Stimulated activated CD4-positive, alpha-beta T cell treated with anti-CD3 and anti-CD28 coated beads, Interleukin-4, amount 100 ng/mL, for 48 hours (primary cell): ENCODE results near the gene NTNG2.
"Not testable (repeated sequence)": the region's sequence is repeated elsewhere in the genome, so short reads cannot be mapped to it uniquely, and the experiment has no call there.

Source experiments
- DNase-seq, 2 donors: peaks; one replicate each; pipeline ENCODE4 v3.0.0-alpha.2; 2020; ENCODE audit warnings: low read depth in 2 of 2

NTNG2 gene, protein sequence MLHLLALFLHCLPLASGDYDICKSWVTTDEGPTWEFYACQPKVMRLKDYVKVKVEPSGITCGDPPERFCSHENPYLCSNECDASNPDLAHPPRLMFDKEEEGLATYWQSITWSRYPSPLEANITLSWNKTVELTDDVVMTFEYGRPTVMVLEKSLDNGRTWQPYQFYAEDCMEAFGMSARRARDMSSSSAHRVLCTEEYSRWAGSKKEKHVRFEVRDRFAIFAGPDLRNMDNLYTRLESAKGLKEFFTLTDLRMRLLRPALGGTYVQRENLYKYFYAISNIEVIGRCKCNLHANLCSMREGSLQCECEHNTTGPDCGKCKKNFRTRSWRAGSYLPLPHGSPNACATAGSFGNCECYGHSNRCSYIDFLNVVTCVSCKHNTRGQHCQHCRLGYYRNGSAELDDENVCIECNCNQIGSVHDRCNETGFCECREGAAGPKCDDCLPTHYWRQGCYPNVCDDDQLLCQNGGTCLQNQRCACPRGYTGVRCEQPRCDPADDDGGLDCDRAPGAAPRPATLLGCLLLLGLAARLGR

DNA sequence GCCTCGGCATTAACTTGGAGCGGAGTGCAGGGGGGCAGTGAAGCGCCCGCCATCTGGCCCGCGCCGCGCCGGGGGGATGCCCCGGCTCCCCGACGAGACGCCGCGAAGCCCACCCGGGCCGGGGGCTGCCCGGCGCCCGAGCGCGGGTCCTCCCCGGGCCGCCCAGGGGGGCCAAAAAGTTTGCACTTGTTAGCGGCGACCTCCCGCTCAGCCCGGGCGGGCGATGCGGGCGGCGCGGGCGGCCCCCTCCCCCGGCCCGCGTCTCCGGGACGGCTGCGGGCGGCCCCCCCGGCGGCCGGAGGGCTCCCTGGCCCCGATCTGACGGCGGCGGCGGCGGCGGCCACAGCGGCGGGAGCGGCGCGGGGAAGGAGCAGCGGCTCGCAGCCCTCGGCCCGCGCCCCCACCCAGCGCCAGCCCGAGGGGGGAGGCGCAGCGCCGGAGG is at the start of gene NTNG2:
Gene NTNG2 (plus strand): TSS at position 316 of the 442 bp plus-strand sequence. CDS start 4,774 bp downstream, outside the sequence.
- no peak for DNase-seq

DNA sequence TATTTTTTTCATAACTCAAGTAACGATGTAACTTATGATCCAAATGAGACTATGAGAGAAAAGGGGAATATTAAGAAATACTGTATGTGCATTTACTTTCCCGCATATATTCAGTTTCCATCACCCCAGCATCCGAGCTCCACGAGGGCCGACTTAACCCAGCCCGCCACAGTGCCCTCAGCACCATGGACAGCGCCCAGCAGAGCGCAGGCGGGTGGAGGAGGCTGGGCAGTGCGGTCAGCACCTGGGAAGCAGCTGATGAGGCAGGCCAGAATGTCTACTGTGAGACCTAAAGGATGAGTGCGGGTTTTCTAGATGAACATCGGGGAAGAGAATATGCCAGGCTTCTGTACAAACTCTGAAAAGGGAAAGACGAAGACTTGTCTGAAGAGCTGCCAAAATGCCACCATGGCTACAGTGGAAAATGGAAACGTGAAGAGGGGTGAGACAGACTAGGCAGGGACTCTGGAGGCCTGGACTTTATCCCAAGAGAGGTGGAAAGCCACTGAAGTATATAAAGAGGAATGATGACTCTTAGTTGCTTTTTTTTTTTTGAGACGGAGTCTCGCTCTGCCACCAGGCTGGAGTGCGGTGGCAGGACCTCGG is 47.7 kb upstream of the NTNG2 start:
- DNase-seq, result peak; percentile 28 to 39

- DNase-seq, result no peak
Measured at GRCh38 chr9:132116583-132116982, 45.3 kb upstream of the NTNG2 start.

GRCh38 chr9:132117694-132118093 is 44.2 kb upstream of the NTNG2 start:
- no peak for DNase-seq

DNA sequence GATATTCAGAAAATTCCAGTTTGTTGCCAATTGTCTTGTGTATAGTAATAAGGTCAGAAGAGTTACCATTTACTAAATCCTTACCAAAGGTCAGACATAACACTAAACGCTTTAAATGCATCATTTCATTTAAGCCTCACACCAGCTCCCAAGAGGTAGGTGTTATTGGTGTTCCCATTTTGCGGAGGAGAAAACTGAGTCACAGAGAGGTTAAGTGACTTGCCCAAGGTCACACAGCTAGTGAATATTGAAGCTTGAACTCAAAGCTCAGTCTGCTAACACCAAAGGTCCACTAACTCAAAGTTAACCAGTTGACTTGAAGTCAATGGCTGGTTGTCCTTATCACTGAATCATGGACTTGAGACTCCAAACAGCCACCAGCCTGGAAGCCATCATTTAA is 40.8 kb upstream of the NTNG2 start:
- DNase-seq, result no peak

DNA sequence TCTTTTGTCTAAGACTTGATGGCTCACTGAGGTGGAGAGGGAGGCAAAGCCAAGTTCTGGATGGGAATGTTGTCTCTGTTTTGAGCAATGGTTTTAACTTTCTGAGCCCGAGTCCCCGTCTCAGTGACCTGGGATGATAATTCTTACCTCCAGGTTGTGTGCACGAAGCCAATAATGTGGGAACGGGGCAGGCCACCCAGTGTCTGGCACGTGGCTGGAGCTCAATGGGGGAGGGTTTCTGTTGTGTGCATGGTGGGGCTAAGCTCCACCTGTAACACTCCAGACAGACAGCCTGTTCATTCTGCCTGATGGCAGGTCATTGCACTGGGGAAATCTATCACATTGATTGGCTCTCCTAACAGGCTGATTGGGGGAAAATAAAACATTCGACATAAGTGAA is 37.1 kb upstream of the NTNG2 start:
- DNase-seq, result no peak

DNA sequence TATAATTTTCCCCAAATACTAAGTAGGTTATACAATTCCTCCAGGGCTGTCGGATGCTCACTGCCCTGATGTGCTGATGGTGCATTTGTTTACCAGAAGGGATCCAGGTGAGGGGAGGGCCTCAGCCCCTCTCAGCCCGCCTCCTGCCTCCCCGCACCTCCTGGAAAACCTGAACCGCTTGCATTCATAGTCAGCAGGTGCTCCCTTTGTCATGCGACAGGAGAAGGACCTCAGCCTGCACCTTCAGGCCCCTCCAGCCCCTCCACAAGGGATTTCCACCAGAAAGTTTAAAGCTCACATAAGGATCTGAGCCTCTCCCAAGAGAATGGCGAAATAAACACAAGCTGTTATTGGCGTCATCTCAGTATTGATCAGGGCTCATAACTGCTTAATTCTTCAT is 36.5 kb upstream of the NTNG2 start:
- no peak for DNase-seq

DNA sequence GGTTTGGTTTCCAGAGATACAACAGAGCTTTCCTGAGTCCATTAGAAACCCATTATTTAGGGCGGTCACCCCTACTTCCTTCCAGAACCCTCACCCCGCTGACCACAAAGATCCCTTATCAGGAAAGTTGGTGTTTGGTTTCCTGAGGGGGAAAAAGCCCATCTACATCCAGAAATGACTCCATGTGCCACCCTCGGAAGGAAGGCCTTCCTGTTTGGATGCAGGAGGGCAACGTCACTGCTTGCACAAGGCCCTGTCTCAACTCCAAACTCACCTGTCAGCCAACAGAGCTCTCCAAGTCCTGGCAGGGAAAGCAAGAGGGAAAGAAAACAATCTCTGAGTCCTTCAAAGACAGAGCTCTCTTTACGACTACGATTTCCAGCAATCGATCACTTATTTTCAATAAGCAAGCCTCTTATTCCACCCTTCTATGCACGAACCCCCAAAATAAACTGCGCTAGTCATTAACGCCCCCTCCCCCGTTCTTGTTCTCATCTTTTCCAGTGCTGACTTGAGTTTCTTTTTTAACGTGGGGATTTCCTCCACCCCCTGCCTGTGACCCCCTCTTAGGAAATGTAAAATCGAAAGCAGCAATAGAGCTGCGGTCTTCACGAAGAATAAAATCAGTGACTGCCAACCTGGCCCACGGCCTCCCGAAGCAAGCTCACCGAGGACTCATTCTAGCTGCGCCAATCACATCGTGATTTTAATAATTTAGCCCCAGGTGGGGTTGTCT is 35.7 kb upstream of the NTNG2 start:
- DNase-seq, result peak in 1 of 2 donors; percentile 16

GRCh38 chr9:132126680-132127236 is 35.1 kb upstream of the NTNG2 start:
- no peak for DNase-seq

- DNase-seq, result no peak
Measured at GRCh38 chr9:132127888-132128534, 33.8 kb upstream of the NTNG2 start.

GRCh38 chr9:132129535-132129934 is 32.3 kb upstream of the NTNG2 start:
- DNase-seq, result no peak

- DNase-seq, result not testable (repeated sequence)
Measured at GRCh38 chr9:132134085-132134484, 27.8 kb upstream of the NTNG2 start.

DNA sequence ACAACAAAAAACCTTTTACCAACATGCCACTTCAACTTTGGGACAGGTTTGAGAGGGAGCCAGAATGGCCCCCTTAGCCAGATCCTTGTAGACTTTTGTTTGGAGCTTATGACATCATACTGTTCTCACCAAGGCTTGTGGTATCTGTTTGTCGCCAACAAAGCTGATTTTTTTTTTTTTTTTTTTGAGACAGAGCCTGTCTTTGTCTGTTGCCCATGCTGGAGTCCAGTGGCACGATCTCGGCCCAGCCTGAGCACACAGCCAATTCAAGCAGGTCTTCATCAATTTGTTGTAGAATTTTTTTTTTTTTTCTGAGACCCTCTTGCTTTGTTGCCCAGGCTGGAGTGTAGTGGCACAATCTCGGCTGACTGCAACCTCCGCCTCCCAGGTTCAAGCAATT is 26.4 kb upstream of the NTNG2 start:
- DNase-seq, result no peak

- no peak for DNase-seq
Measured at GRCh38 chr9:132136151-132136780, 25.6 kb upstream of the NTNG2 start.

- no peak for DNase-seq
Measured at GRCh38 chr9:132141344-132141947, 20.4 kb upstream of the NTNG2 start.

- DNase-seq, result no peak
Measured at GRCh38 chr9:132141948-132142594, 19.8 kb upstream of the NTNG2 start.

GRCh38 chr9:132142924-132143323 is 18.9 kb upstream of the NTNG2 start:
- DNase-seq, result no peak

DNA sequence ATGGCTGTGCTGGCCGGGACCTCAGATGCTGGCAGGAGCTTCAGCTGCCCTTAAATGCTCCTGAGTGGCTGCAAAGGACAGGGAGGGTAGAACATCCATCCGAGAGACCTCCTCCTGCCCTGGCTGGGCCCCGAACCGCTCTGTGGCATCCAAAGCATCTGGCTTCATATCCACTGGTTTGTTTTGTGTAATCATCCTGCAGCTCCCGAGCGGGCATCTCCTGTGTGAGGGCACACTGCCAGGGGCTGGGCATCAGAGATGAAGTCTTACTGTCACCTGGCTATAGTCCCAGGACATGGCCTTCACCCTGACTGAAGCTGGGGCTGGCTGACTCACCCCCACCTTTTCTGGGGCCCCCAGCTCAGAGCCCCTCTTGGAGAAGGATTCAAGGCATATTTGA is 18.5 kb upstream of the NTNG2 start:
- DNase-seq, result no peak

GRCh38 chr9:132144708-132145365 is 17.0 kb upstream of the NTNG2 start:
- no peak for DNase-seq

DNA sequence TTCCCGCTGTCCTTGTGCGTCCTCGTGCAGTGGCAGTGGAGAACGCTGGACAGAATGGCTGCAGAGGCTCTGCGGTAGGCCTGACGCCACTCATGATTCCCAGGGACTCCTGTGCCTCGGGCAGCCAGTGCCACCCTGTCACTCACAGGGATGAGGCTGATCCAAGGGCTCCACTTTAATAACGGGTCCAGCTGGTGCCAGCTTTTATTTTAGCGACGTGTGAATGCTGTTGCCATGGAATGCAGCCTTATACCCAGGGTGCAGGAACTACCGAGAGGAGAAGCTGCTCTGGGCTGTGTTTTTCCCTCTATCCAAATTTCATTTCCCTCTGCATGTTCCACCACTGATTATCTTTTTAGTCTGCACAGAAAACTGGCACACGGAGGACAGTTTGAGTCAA is 15.8 kb upstream of the NTNG2 start:
- no peak for DNase-seq
